Prostate gland (tissue), 2 donors: ENCODE results near the gene LDLRAD4. TPM values are rescaled to one million over a fixed set of nuclear protein-coding genes. Genes with fewer than 3 reads are reported as not detected.

Experiments used
- DNase-seq: peaks from one replicate; pipeline ENCODE4 v3.0.0-alpha.2; 2019; ENCODE audit warnings: low spot score
- H3K27ac ChIP-seq, 2 donors: fragments of 200-600 bp; sonication (generic); 2 replicates each; pipeline ENCODE4 v1.5.1; 2017 to 2019
- H3K27me3 ChIP-seq: fragments of 200-600 bp; sonication (generic); replicated peaks from 2 replicates; pipeline ENCODE4 v1.5.1; 2019; ENCODE audit not compliant: insufficient read depth
- H3K36me3 ChIP-seq, 2 donors: fragments of 200-600 bp; sonication (generic); 1 replicate in 1 of 2; 2 replicates in 1 of 2; pipeline versions ENCODE4 v1.5.1 to v1.8.1; 2017 to 2019
- H3K4me1 ChIP-seq: fragments of 200-600 bp; sonication (generic); replicated peaks from 2 replicates; pipeline ENCODE4 v1.5.1; 2019
- H3K4me3 ChIP-seq, 2 donors: fragments of 200-600 bp; sonication (generic); 2 replicates each; pipeline ENCODE4 v1.5.1; 2017 to 2019
- H3K9me3 ChIP-seq: fragments of 200-600 bp; sonication (generic); 2 replicates; pipeline ENCODE4 v1.5.1; 2017
- POLR2A ChIP-seq: fragments of 450-650 bp; IDR thresholded peaks from one replicate; pipeline ENCODE4 v1.6.1; 2016; ENCODE audit warnings: antibody characterized with exemption, mild to moderate bottlenecking
- POLR2AphosphoS5 ChIP-seq: sonication (generic); formaldehyde crosslinking; IDR thresholded peaks from one replicate; pipeline ENCODE4 v1.6.1; 2017; ENCODE audit warnings: antibody characterized with exemption
- WGBS: methylation state at CpG from one replicate; pipeline ENCODE4 v1.1.5; 2018; 5-methylcytosine and 5-hydroxymethylcytosine counted together
- intact Hi-C: fragments of 100-400 bp; cut with DNase I; formaldehyde crosslinking; loops from one replicate; pipeline ENCODE4 v1.14.2; 2022
- total RNA-seq, 2 donors: library from RNA; depleted of rRNA; stranded (reverse); fragments of >200 nt; gene quantifications; one replicate each; pipeline ENCODE4 v1.1.0, GENCODE V29; 2016
- TF ChIP-seq, protein P1 (sequence below), 4 experiments: fragments of 200-600 bp in 2 of 4; fragments of 450-650 bp in 2 of 4; sonication (generic) in 2 of 4; IDR thresholded peaks; 1 replicate in 3 of 4; 2 replicates in 1 of 4; pipeline ENCODE4 v1.5.1; 2016 to 2019; ENCODE audit warnings: antibody characterized with exemption in 4 of 4, mild to moderate bottlenecking in 2 of 4, moderate library complexity in 2 of 4

The LDLRAD4 gene
- total RNA-seq, 2 donors from 2014 or later: 59.9 to 107 TPM

DNA sequence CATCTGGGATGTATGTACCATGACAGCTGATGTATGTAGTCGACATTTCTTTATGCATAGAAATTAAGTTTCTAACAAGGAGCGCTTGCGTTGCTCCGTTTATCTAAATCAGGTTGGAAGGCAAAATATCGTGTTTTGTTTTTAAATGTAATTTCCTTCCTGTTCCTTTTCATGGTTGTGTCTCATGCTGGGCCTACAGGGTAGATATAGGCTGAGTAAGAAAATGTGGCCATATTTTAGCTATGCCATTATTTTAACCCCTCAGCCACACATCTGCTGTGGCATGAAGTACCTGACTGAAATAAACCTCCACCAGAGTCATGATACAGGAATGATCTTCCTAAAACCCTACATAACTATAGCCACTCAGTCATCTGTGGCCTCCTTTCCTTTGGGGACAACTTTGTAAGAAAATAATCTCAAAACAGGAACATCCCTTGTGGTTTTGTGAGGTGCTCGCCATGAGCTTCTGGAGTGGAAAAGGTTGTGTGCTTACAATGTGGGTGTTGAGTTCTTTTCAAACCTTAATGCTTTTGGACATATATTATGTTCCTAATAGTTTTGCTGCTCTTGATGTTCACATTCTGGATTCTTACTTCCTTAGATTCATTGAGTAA, 293.5 kb downstream of the LDLRAD4 start:
- no peak for TF ChIP-seq POLR2A
- no peak for TF ChIP-seq POLR2AphosphoS5
- TF ChIP-seq, protein P1, sequence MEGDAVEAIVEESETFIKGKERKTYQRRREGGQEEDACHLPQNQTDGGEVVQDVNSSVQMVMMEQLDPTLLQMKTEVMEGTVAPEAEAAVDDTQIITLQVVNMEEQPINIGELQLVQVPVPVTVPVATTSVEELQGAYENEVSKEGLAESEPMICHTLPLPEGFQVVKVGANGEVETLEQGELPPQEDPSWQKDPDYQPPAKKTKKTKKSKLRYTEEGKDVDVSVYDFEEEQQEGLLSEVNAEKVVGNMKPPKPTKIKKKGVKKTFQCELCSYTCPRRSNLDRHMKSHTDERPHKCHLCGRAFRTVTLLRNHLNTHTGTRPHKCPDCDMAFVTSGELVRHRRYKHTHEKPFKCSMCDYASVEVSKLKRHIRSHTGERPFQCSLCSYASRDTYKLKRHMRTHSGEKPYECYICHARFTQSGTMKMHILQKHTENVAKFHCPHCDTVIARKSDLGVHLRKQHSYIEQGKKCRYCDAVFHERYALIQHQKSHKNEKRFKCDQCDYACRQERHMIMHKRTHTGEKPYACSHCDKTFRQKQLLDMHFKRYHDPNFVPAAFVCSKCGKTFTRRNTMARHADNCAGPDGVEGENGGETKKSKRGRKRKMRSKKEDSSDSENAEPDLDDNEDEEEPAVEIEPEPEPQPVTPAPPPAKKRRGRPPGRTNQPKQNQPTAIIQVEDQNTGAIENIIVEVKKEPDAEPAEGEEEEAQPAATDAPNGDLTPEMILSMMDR (IDR thresholded peaks at IDR 0.05): no peak
- DNase-seq: no peak
- 88% methylated on average over 6 of the region's 6 CpGs for WGBS
- Histone ChIP-seq H3K36me3 (no peaks in the 10 kb centered on the region), H3K27ac (no peak overlapping the region), H3K4me1 (no peaks in the 10 kb centered on the region), H3K27me3 (no peaks in the 10 kb centered on the region), H3K9me3 (no peaks in the 10 kb centered on the region), H3K4me3 (no peak overlapping the region)
- intact Hi-C loops: no loop called here

DNA sequence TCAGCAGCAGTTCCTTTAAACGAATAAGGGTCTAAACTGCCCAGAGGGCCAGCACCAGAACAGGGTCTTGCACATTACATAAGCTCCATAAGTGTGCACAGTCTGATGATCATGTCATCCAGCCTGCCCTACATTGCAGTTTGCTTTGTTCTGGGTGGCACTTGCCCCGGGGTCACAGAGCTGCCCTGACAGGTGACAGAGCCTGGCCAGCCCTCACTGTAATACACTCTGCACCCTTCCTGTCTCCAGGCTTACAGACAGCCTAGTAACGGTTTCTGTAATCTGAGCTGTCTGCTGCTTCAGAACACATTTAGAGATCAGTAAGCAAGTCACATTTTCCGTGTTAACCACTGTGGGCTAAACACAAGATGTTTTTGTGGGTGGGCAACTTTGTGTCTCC, 294.5 kb downstream of the LDLRAD4 start:
- Histone ChIP-seq H3K9me3 (no peaks in the 10 kb centered on the region), H3K27ac (no peak overlapping the region), H3K4me1 (no peaks in the 10 kb centered on the region), H3K27me3 (no peaks in the 10 kb centered on the region), H3K36me3 (no peaks in the 10 kb centered on the region), H3K4me3 (no peak overlapping the region)
- TF ChIP-seq, protein P1 (IDR thresholded peaks at IDR 0.05): no peak
- no peak for TF ChIP-seq POLR2AphosphoS5
- TF ChIP-seq POLR2A: no peak
- no peak for DNase-seq
- intact Hi-C loops: no loop called here
- 41% methylated on average over 4 of the region's 4 CpGs for WGBS

DNA sequence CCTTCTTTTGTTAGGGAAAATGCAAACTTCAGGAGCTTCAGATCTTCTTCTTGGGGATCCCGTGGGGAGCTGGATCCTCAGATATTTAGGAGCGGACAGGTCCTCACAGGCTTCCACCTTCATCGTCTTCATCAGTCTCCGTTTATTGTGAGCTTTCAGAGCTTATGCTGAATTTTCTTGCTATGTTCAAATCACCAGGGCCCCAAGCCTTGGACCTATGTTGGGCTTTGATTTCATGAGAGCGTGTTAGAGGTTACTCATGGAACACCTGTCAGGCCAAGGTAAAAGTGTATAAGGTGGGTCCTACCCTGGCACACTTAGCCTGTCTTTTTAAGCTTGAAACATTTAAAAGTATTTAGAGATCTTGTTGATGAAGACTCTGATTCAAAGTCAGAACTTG, 294.9 kb downstream of the LDLRAD4 start:
- TF ChIP-seq, protein P1 (IDR thresholded peaks at IDR 0.05): no peak
- TF ChIP-seq POLR2A (no peak), POLR2AphosphoS5 (no peak)
- Histone ChIP-seq H3K9me3 (no peaks in the 10 kb centered on the region), H3K36me3 (no peaks in the 10 kb centered on the region), H3K4me3 (no peak overlapping the region), H3K27ac (no peak overlapping the region), H3K27me3 (no peaks in the 10 kb centered on the region), H3K4me1 (no peaks in the 10 kb centered on the region)
- 79% methylated on average over 5 of the region's 5 CpGs for WGBS
- DNase-seq: no peak
- intact Hi-C loops: no loop called here

DNA sequence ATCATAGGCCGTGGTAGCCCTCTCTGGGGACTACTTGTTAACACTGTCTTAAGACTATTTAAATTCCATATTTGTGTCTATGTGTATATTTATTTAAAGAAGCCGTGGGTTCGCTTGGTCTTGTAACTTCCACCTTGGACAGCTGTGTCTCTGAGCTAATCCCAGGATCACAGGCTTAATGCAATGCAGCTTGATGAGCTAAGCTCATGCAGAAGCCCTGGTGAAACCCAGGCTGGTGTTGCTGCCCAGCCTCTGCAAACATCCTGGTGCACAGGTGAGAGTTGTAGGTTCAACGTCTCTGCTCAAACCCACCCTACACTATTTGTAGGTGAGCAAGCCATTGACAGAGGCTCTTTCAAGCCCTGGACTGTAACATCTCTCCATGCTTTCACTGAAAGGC, 296.0 kb downstream of the LDLRAD4 start:
- no peaks in the 10 kb centered on the region for H3K36me3 ChIP-seq
- no peak overlapping the region for H3K4me3 ChIP-seq
- WGBS: 91% methylated on average over 4 of the region's 4 CpGs
- no peaks in the 10 kb centered on the region for H3K9me3 ChIP-seq
- no peaks in the 10 kb centered on the region for H3K4me1 ChIP-seq
- H3K27me3 ChIP-seq: no peaks in the 10 kb centered on the region
- no peak for TF ChIP-seq POLR2A
- no peak for TF ChIP-seq POLR2AphosphoS5
- TF ChIP-seq, protein P1 (IDR thresholded peaks at IDR 0.05): no peak
- no peak for DNase-seq
- intact Hi-C loops: no loop called here
- no peak overlapping the region for H3K27ac ChIP-seq

DNA sequence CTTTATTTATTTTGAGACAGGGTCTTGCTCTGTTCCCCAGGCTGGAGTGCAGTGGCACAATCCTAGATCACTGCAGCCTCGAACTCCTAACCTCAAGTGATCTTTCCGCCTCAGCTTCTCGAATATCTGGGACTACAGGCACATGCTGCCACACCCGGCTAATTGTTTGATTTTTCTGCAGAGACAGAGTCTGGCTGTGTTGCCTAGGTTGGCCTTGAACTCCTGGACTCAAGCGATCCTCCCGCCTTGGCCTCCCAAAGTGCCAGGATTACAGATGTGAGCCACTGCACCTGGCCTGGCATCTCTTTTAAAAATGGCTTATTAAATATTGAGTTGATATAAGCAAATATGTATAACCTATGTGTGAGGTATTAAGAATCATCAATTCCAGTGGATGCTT, 298.3 kb downstream of the LDLRAD4 start:
- intact Hi-C loops: no loop called here

More for the DNA sequence above, 298.3 kb downstream of the LDLRAD4 start:
- Histone ChIP-seq H3K4me3 (no peak overlapping the region), H3K27me3 (no peaks in the 10 kb centered on the region), H3K27ac (no peak overlapping the region), H3K4me1 (no peaks in the 10 kb centered on the region), H3K9me3 (no peaks in the 10 kb centered on the region), H3K36me3 (no peaks in the 10 kb centered on the region)
- 99% methylated on average over 6 of the region's 6 CpGs for WGBS
- TF ChIP-seq POLR2AphosphoS5 (no peak), POLR2A (no peak)
- TF ChIP-seq, protein P1 (IDR thresholded peaks at IDR 0.05): no peak
- no peak for DNase-seq
